Testis (tissue), 3 donors: ENCODE results near the gene PRELID2. TPM values are rescaled to one million over a fixed set of nuclear protein-coding genes. Genes with fewer than 3 reads are reported as not detected.

Experiments used
- DNase-seq: peaks from one replicate; pipeline ENCODE4 v3.0.0-alpha.2; 2019
- H3K27ac ChIP-seq, 2 donors: fragments of 200-600 bp; sonication (generic); one replicate each; pipeline ENCODE4 v1.5.1; 2019
- H3K27me3 ChIP-seq: fragments of 200-600 bp; sonication (generic); one replicate; pipeline ENCODE4 v1.5.1; 2019
- H3K36me3 ChIP-seq: fragments of 200-600 bp; sonication (generic); one replicate; pipeline ENCODE4 v1.5.1; 2017; ENCODE audit warnings: low read depth; ENCODE audit errors: missing control alignments
- H3K4me1 ChIP-seq: fragments of 200-600 bp; sonication (generic); one replicate; pipeline ENCODE4 v1.5.1; 2019
- H3K4me3 ChIP-seq, 2 donors: fragments of 200-600 bp; sonication (generic); one replicate each; pipeline ENCODE4 v1.5.1; 2017 to 2019
- H3K9me3 ChIP-seq: fragments of 200-600 bp; sonication (generic); one replicate; pipeline ENCODE4 v1.5.1; 2017
- CTCF ChIP-seq, 3 experiments: fragments of 450-650 bp in 2 of 3; fragments of 200-600 bp in 1 of 3; sonication (generic) in 1 of 3; IDR thresholded peaks; one replicate each; pipeline ENCODE4 v1.5.1; 2016 to 2019; ENCODE audit warnings: antibody characterized with exemption in 3 of 3, mild to moderate bottlenecking in 2 of 3, moderate library complexity in 1 of 3
- POLR2A ChIP-seq: fragments of 450-650 bp; IDR thresholded peaks from one replicate; pipeline ENCODE4 v1.6.1; 2017; ENCODE audit warnings: antibody characterized with exemption, mild to moderate bottlenecking, moderate library complexity
- WGBS, 2 donors: methylation state at CpG; one replicate each; pipeline ENCODE4 v1.1.5; 2018; 5-methylcytosine and 5-hydroxymethylcytosine counted together
- intact Hi-C: fragments of 100-400 bp; cut with DNase I; formaldehyde crosslinking; loops from one replicate; pipeline ENCODE4 v1.15.1; 2023; ENCODE audit warnings: low total_unique reads
- polyA plus RNA-seq: library from polyadenylated mRNA; stranded (reverse); fragments of 350-450 nt; fragmentation: Illumina TruSeq; extraction: RNeasy Lipid Tissue Mini Kit (QIAGEN cat#74804); gene quantifications from one replicate; pipeline ENCODE4 v1.2.3, GENCODE V29; 2014; ENCODE audit warnings: low read depth, low replicate concordance; ENCODE audit not compliant: insufficient read depth
- total RNA-seq, 2 donors: library from RNA; depleted of rRNA; stranded (reverse); fragments of >200 nt; gene quantifications; one replicate each; pipeline ENCODE4 v1.2.3, GENCODE V29; 2016

Gene PRELID2
- total and polyA plus RNA-seq, 3 donors from 2014 or later, result 2.9 to 15.7 (median 13.8) TPM

- Histone ChIP-seq H3K36me3 (no peaks in the 10 kb centered on the region), H3K27me3 (no peaks in the 10 kb centered on the region), H3K9me3 (no peaks in the 10 kb centered on the region), H3K4me3 (no peak overlapping the region), H3K4me1 (no peaks in the 10 kb centered on the region), H3K27ac (no peak overlapping the region)
- intact Hi-C loops, result no loop called here
- WGBS, 2 donors, result 62 to 67% methylated on average over 2 of the region's 2 CpGs
- no peak for DNase-seq
- TF ChIP-seq POLR2A (no peak), CTCF (IDR thresholded peaks at IDR 0.05) (no peak)
These were observed 58.3 kb downstream of the PRELID2 start for GRCh38 chr5:145776886-145777285.

GRCh38 chr5:145775893-145776444 is 59.2 kb downstream of the PRELID2 start:
- no peaks in the 10 kb centered on the region for H3K9me3 ChIP-seq
- H3K4me3 ChIP-seq, result no peak overlapping the region
- TF ChIP-seq CTCF (IDR thresholded peaks at IDR 0.05), result no peak
- TF ChIP-seq POLR2A, result no peak
- no peaks in the 10 kb centered on the region for H3K36me3 ChIP-seq
- no peak for DNase-seq
- H3K27ac ChIP-seq, result peak overlapping the region in 1 of 2 donors; percentile 9
- H3K27me3 ChIP-seq, result no peaks in the 10 kb centered on the region
- intact Hi-C loops, result no loop called here
- no peaks in the 10 kb centered on the region for H3K4me1 ChIP-seq
- WGBS, 2 donors, result 31 to 40% methylated on average over 2 of the region's 2 CpGs

- no peaks in the 10 kb centered on the region for H3K27me3 ChIP-seq
- H3K4me1 ChIP-seq, result no peaks in the 10 kb centered on the region
- H3K36me3 ChIP-seq, result no peaks in the 10 kb centered on the region
- no peaks in the 10 kb centered on the region for H3K9me3 ChIP-seq
- intact Hi-C loops, result no loop called here
- TF ChIP-seq CTCF (IDR thresholded peaks at IDR 0.05) (no peak), POLR2A (no peak)
- peak overlapping the region in 1 of 2 donors; percentile 6 for H3K27ac ChIP-seq
- H3K4me3 ChIP-seq, result no peak overlapping the region
- no peak for DNase-seq
- WGBS, 2 donors, result 42 to 55% methylated on average over 1 of the region's 1 CpG
These were observed 59.7 kb downstream of the PRELID2 start for GRCh38 chr5:145775411-145775810.

- H3K27me3 ChIP-seq, result no peaks in the 10 kb centered on the region
- WGBS, 2 donors, result 86 to 90% methylated on average over 1 of the region's 1 CpG
- intact Hi-C loops, result no loop called here
- no peaks in the 10 kb centered on the region for H3K9me3 ChIP-seq
- TF ChIP-seq CTCF (IDR thresholded peaks at IDR 0.05) (no peak), POLR2A (no peak)
- H3K4me3 ChIP-seq, result no peak overlapping the region
- H3K36me3 ChIP-seq, result no peaks in the 10 kb centered on the region
- H3K4me1 ChIP-seq, result no peaks in the 10 kb centered on the region
- no peak for DNase-seq
- no peak overlapping the region for H3K27ac ChIP-seq
These were observed 60.7 kb downstream of the PRELID2 start for GRCh38 chr5:145774442-145774841.

- intact Hi-C loops, result no loop called here
- no peaks in the 10 kb centered on the region for H3K9me3 ChIP-seq
- no peak for TF ChIP-seq POLR2A
- no peak for TF ChIP-seq CTCF (IDR thresholded peaks at IDR 0.05)
- DNase-seq, result no peak
- H3K4me1 ChIP-seq, result no peaks in the 10 kb centered on the region
- no peak overlapping the region for H3K27ac ChIP-seq
- H3K36me3 ChIP-seq, result no peaks in the 10 kb centered on the region
- no peak overlapping the region for H3K4me3 ChIP-seq
- H3K27me3 ChIP-seq, result no peaks in the 10 kb centered on the region
These were observed 62.7 kb downstream of the PRELID2 start for GRCh38 chr5:145772466-145772865.
